GM12864 (cell line): ENCODE results near the gene PHLDA1.

Experiments
- DNase-seq: peaks from one replicate; pipeline ENCODE4 v3.0.0-alpha.2; 2011; ENCODE audit warnings: low read depth
- H3K4me3 ChIP-seq: 2 replicates; pipeline ENCODE4 v1.5.1; 2011; ENCODE audit warnings: mild to moderate bottlenecking, low read depth, low read length, control low read depth
- TF ChIP-seq, protein P1 (sequence below): IDR thresholded peaks from 2 replicates; pipeline ENCODE4 v1.5.1; 2011; ENCODE audit warnings: low read depth, mild to moderate bottlenecking, moderate library complexity, low read length, control low read depth, inconsistent platforms; ENCODE audit errors: missing control alignments

The PHLDA1 gene

GRCh38 chr12:76073561-76073960, 42.0 kb upstream of the PHLDA1 start:
- TF ChIP-seq, protein P1, sequence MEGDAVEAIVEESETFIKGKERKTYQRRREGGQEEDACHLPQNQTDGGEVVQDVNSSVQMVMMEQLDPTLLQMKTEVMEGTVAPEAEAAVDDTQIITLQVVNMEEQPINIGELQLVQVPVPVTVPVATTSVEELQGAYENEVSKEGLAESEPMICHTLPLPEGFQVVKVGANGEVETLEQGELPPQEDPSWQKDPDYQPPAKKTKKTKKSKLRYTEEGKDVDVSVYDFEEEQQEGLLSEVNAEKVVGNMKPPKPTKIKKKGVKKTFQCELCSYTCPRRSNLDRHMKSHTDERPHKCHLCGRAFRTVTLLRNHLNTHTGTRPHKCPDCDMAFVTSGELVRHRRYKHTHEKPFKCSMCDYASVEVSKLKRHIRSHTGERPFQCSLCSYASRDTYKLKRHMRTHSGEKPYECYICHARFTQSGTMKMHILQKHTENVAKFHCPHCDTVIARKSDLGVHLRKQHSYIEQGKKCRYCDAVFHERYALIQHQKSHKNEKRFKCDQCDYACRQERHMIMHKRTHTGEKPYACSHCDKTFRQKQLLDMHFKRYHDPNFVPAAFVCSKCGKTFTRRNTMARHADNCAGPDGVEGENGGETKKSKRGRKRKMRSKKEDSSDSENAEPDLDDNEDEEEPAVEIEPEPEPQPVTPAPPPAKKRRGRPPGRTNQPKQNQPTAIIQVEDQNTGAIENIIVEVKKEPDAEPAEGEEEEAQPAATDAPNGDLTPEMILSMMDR = no peak
- no peak for DNase-seq
- H3K4me3 ChIP-seq = no peak overlapping the region

- DNase-seq = no peak
- H3K4me3 ChIP-seq = no peak overlapping the region
- TF ChIP-seq, protein P1 = no peak
These were observed 41.0 kb upstream of the PHLDA1 start for GRCh38 chr12:76072568-76072967.

DNA sequence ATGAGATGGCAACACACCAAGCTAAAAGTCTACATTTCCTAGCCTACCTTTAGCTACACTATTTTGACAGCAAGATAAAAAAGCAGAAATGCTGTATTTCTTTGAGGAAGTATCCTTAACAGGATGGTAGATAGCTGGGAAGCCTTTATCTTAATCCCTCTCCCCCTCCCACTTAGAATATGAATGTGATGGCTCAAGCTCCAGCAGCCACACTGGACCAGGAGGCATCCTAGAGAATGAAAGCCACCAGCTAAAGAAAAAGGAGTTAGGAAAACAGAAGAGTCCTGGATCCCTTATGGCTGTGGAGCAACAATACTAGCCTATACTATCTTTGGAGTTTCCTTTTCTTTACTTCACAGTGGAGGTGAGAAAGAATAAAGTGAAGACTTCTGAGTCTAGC, 37.8 kb upstream of the PHLDA1 start:
- H3K4me3 ChIP-seq = no peak overlapping the region
- TF ChIP-seq, protein P1 = no peak
- DNase-seq = no peak

DNA sequence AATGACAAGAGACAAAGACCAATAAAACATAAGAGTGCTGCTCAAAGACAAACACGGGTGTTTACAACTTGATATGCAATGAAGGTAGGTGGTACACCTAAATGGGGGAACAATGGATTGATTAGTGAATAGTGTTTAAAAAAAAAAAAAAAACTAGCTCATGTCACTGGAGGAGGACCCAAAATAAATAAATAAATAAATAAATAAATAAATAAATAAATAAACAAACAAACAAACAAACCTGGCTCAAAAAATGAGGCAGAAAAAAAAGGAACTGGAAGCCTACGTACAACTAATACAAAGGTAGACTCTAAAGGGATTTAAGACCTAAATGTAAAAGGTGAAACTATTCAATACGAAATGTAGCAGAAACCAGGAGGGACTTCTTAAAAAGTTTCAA, 34.3 kb upstream of the PHLDA1 start:
- no peak for DNase-seq
- TF ChIP-seq, protein P1 = no peak
- H3K4me3 ChIP-seq = no peak overlapping the region

DNA sequence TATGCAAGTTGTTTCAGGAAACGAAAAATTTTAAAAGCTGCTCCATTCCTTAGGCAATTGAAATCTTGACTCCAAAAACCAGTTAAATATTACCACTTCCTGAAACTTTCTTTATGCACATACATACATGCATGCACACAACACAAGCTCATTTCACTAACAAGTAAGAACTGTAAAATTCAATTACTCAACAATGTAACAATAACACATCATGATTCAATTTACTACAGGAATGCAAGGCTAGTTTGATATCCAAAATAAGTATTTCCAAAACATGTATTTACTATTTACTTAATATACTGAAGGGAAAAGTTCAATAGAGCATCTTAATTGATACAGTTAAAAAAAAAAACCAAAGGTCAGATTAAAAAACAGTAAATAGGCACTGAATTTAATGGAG, 33.3 kb upstream of the PHLDA1 start:
- DNase-seq = no peak
- no peak overlapping the region for H3K4me3 ChIP-seq
- TF ChIP-seq, protein P1 = no peak

- no peak overlapping the region for H3K4me3 ChIP-seq
- DNase-seq = no peak
- TF ChIP-seq, protein P1 = no peak
These were observed 28.5 kb upstream of the PHLDA1 start for GRCh38 chr12:76060111-76060510.

DNA sequence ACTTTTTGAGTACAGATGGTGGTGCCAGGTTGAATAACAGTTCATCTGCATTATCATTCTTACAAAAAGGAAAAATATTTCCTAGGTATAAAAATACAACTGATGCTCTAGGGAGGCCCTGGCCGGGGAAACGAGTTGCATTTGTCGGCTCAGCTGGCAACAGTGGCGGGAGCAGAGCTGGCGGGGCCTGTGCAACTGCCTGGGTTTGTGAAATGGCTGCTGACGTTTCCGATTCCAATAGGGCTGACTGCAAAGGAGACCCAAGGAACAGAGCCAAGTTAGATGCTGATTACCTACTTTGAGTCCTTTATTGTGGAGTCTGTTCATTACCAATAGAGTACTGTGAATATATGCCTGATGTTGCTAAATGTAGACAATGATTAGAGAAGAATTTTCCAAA, 25.8 kb upstream of the PHLDA1 start:
- H3K4me3 ChIP-seq = no peak overlapping the region
- TF ChIP-seq, protein P1 = no peak
- DNase-seq = no peak
